Measurements from ENCODE around the gene DPP9. TPM values are rescaled to one million over a fixed set of nuclear protein-coding genes. Genes with fewer than 3 reads are reported as not detected.

DPP9 gene
- total and polyA plus RNA-seq, 2 of the 4 experiments (the other 2 are of a cell fraction), result 12.4 to 33.0 TPM

DNA sequence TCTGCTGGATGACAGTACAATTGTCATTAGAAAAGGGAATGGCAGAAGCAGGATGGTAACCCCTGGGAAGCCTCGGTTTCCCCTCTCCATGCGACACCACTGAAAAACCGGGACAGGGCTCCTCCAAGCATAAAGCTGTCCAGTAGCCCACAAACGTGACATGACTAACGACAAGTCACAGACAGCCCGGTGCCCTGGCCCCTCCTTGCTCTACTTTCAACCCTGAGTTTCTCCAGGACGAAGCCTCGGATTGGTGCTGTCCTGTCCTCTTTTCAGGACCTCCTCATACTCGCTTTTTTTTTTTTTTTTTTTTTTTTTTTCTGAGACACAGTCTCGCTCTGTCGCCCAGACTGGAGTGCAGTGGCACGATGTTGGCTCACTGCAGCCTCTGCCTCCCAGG, 16.3 kb downstream of the DPP9 start:
- H3K79me1 ChIP-seq (ENCODE audit: low read depth in 1 of 2, low read length in 2 of 2), result peaks cover 30 to 64% of the 10 kb centered on the region in 2 experiments
- no peak overlapping the region for H3K4ac ChIP-seq (ENCODE audit: low read depth, low read length)
- no peaks in the 10 kb centered on the region for H3K9me3 ChIP-seq (ENCODE audit: control insufficient read depth, insufficient read depth, low read length)
- H4K91ac ChIP-seq (ENCODE audit: insufficient read depth, low read depth, low read length), result no peak overlapping the region
- H3K4me1 ChIP-seq (ENCODE audit: control insufficient read depth, insufficient read depth, low read length), result peaks cover 4% of the 10 kb centered on the region
- DNase-seq (no peak), ATAC-seq (ENCODE audit: low read depth) (no peak)
- no peak overlapping the region for H3K4me2 ChIP-seq (ENCODE audit: low read depth, low read length)
- peaks cover 54% of the 10 kb centered on the region for H3K36me3 ChIP-seq (ENCODE audit: control insufficient read depth, insufficient read depth, low read length)
- H2BK5ac ChIP-seq (ENCODE audit: low read depth, low read length, poor library complexity, severe bottlenecking), result no peak overlapping the region
- intact Hi-C loops (cut with micrococcal nuclease), result no loop called here
- no peak overlapping the region for H4K8ac ChIP-seq (ENCODE audit: low read depth in 2 of 2, low read length in 2 of 2)
- H2AK5ac ChIP-seq (ENCODE audit: low read depth, low read length), result no peak overlapping the region
- no peak overlapping the region for H2AK9ac ChIP-seq (replicated peaks; ENCODE audit: low read depth, low read length, poor library complexity)
- H2BK20ac ChIP-seq (ENCODE audit: low read depth, low read length), result no peak overlapping the region
- dilution Hi-C loops (cut with HindIII; ENCODE audit: low sequenced_read_pairs, unreplicated experiment), result no loop called here
- 89% methylated on average over 5 of the region's 12 CpGs; no CpG with 5 or more reads in 1 of the 2 experiments for WGBS, 2 experiments (ENCODE audit: extremely low coverage in 2 of 2, insufficient read length in 1 of 2)
- H3K9me1 ChIP-seq (ENCODE audit: insufficient read depth, low read length), result peaks cover 8% of the 10 kb centered on the region; the same call in 1 of the 2 replicates
- no peak overlapping the region for H3K56ac ChIP-seq (ENCODE audit: extremely low read depth, insufficient read depth, low read length)
- no peak overlapping the region for H3K23ac ChIP-seq (ENCODE audit: low read depth, low read length)
- H4K5ac ChIP-seq (ENCODE audit: low read depth, low read length), result no peak overlapping the region
- TF ChIP-seq CHD1 (IDR thresholded peaks at IDR 0.05; ENCODE audit: low read depth, low read length), result no peak
- TF ChIP-seq, protein P1, sequence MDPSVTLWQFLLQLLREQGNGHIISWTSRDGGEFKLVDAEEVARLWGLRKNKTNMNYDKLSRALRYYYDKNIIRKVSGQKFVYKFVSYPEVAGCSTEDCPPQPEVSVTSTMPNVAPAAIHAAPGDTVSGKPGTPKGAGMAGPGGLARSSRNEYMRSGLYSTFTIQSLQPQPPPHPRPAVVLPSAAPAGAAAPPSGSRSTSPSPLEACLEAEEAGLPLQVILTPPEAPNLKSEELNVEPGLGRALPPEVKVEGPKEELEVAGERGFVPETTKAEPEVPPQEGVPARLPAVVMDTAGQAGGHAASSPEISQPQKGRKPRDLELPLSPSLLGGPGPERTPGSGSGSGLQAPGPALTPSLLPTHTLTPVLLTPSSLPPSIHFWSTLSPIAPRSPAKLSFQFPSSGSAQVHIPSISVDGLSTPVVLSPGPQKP (IDR thresholded peaks at IDR 0.05; ENCODE audit: borderline replicate concordance, low read depth, low read length), result no peak
- no peak for TF ChIP-seq MAFK (IDR thresholded peaks at IDR 0.05; ENCODE audit: low read depth, low read length)
- no peak for TF ChIP-seq FOS (IDR thresholded peaks at IDR 0.05; ENCODE audit: low read depth, low read length)
- no peak for TF ChIP-seq RCOR1 (IDR thresholded peaks at IDR 0.05; ENCODE audit: insufficient replicate concordance, low read length)
- TF ChIP-seq RAD21 (IDR thresholded peaks at IDR 0.05; ENCODE audit: low read length), result no peak
- TF ChIP-seq MXI1 (IDR thresholded peaks at IDR 0.05; ENCODE audit: borderline replicate concordance, low read depth, low read length), result no peak
- TF ChIP-seq RFX5 (IDR thresholded peaks at IDR 0.05; ENCODE audit: low read depth, low read length), result no peak
- TF ChIP-seq, protein P2, sequence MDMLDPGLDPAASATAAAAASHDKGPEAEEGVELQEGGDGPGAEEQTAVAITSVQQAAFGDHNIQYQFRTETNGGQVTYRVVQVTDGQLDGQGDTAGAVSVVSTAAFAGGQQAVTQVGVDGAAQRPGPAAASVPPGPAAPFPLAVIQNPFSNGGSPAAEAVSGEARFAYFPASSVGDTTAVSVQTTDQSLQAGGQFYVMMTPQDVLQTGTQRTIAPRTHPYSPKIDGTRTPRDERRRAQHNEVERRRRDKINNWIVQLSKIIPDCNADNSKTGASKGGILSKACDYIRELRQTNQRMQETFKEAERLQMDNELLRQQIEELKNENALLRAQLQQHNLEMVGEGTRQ (IDR thresholded peaks at IDR 0.05; ENCODE audit: low read depth, low read length), result no peak
- no peak for TF ChIP-seq POLR2A (IDR thresholded peaks at IDR 0.05; ENCODE audit: low read depth, low read length)
- TF ChIP-seq NFE2L2 (IDR thresholded peaks at IDR 0.05; ENCODE audit: low read depth, low read length), result no peak
- no peak for TF ChIP-seq CEBPB (IDR thresholded peaks at IDR 0.05; ENCODE audit: low read depth, low read length)
- no peak for TF ChIP-seq BHLHE40 (IDR thresholded peaks at IDR 0.05; ENCODE audit: low read depth, low read length)
- no peak for TF ChIP-seq SMC3 (IDR thresholded peaks at IDR 0.05; ENCODE audit: low read depth, low read length)
- no peak for TF ChIP-seq MAZ (IDR thresholded peaks at IDR 0.05; ENCODE audit: borderline replicate concordance, low read depth, low read length)
- TF ChIP-seq, protein P3, sequence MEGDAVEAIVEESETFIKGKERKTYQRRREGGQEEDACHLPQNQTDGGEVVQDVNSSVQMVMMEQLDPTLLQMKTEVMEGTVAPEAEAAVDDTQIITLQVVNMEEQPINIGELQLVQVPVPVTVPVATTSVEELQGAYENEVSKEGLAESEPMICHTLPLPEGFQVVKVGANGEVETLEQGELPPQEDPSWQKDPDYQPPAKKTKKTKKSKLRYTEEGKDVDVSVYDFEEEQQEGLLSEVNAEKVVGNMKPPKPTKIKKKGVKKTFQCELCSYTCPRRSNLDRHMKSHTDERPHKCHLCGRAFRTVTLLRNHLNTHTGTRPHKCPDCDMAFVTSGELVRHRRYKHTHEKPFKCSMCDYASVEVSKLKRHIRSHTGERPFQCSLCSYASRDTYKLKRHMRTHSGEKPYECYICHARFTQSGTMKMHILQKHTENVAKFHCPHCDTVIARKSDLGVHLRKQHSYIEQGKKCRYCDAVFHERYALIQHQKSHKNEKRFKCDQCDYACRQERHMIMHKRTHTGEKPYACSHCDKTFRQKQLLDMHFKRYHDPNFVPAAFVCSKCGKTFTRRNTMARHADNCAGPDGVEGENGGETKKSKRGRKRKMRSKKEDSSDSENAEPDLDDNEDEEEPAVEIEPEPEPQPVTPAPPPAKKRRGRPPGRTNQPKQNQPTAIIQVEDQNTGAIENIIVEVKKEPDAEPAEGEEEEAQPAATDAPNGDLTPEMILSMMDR (conservative IDR thresholded peaks at IDR 0.05; ENCODE audit: low read depth, low read length), result no peak
- no peak overlapping the region for H3K14ac ChIP-seq (replicated peaks; ENCODE audit: low read depth, low read length)
- no TSS peak for BruUV-seq (replicated peaks)
- H3K27ac ChIP-seq (ENCODE audit: insufficient read depth, low read length), result no peak overlapping the region
- no peak overlapping the region for H3K9ac ChIP-seq (ENCODE audit: low read depth, low read length)
- ChIA-PET POLR2A (ENCODE audit: unreplicated experiment) (no interaction called here), CTCF (interaction anchor here (0.9 kb wide), 1 partner anchor 15 kb away, joined by 3 read pairs; no protein-coding TSS in a partner anchor)
- H2BK120ac ChIP-seq (ENCODE audit: low read depth, low read length), result no peak overlapping the region
- H3K18ac ChIP-seq (ENCODE audit: low read depth, low read length), result no peak overlapping the region
- no peaks in the 10 kb centered on the region for H3K27me3 ChIP-seq (ENCODE audit: control insufficient read depth, insufficient read depth, low read length)
- H3K4me3 ChIP-seq (ENCODE audit: insufficient read depth, low read depth, low read length), result no peak overlapping the region
- no peak overlapping the region for H2BK15ac ChIP-seq (ENCODE audit: low read depth, low read length)
- H2AFZ ChIP-seq (replicated peaks; ENCODE audit: low read length, poor library complexity), result no peak overlapping the region
- in situ Hi-C loops (cut with MboI; ENCODE audit: low sequenced_read_pairs), result no loop called here
- H4K20me1 ChIP-seq (ENCODE audit: insufficient read depth, low read length), result no peaks in the 10 kb centered on the region; the same call in 1 of the 2 replicates

Data from IMR-90 (cell line).